Ovary (tissue), 9 donors: ENCODE measurements around the gene TPCN2. TPM values are rescaled to one million over a fixed set of nuclear protein-coding genes. Genes with fewer than 3 reads are reported as not detected.

ENCODE experiments used
- DNase-seq, 5 donors: peaks; one replicate each; pipeline ENCODE4 v3.0.0-alpha.2; 2019 to 2020
- H3K27ac ChIP-seq, 2 donors: fragments of 200-600 bp; one replicate each; pipeline versions ENCODE4 v1.5.1 to v1.8.0; 2019 to 2022
- H3K27me3 ChIP-seq: fragments of 200-600 bp; one replicate; pipeline ENCODE4 v1.8.0; 2022
- H3K36me3 ChIP-seq: fragments of 200-600 bp; sonication (generic); one replicate; pipeline ENCODE4 v1.5.1; 2019
- H3K4me1 ChIP-seq: one replicate; pipeline ENCODE4 v1.8.1; 2013; ENCODE audit warnings: mild to moderate bottlenecking, moderate library complexity; ENCODE audit not compliant: insufficient read depth
- H3K4me3 ChIP-seq: fragments of 200-600 bp; sonication (generic); one replicate; pipeline ENCODE4 v1.5.1; 2017
- H3K9me3 ChIP-seq, 2 donors: fragments of 200-600 bp in 1 of 2; sonication (generic) in 1 of 2; one replicate each; pipeline versions ENCODE4 v1.5.1 to v1.8.1; 2013 to 2019; ENCODE audit warnings: mild to moderate bottlenecking in 1 of 2, moderate library complexity in 1 of 2
- EP300 ChIP-seq: sonication (generic); formaldehyde crosslinking; IDR thresholded peaks from one replicate; pipeline ENCODE4 v1.6.1; 2017; ENCODE audit warnings: antibody characterized with exemption
- POLR2A ChIP-seq: fragments of 450-650 bp; IDR thresholded peaks from one replicate; pipeline ENCODE4 v1.6.1; 2017; ENCODE audit warnings: antibody characterized with exemption, mild to moderate bottlenecking, moderate library complexity
- WGBS, 3 donors: extraction: QIAGEN DNeasy Blood & Tissue Kit in 1 of 3; methylation state at CpG; one replicate each; pipeline versions ENCODE4 v1.1.5 to v1.1.7; 2013 to 2017; 5-methylcytosine and 5-hydroxymethylcytosine counted together
- intact Hi-C, 4 donors: fragments of 100-400 bp; cut with DNase I; formaldehyde crosslinking; loops; one replicate each; pipeline versions ENCODE4 v1.11.0 to v1.15.1; 2022 to 2023
- polyA plus RNA-seq, 2 donors: library from polyadenylated mRNA; stranded (reverse); fragments of 200-250 nt in 1 of 2; fragments of 350-450 nt in 1 of 2; fragmentation: Illumina TruSeq in 1 of 2; extraction: RNeasy Lipid Tissue Mini Kit (QIAGEN cat#74804) in 1 of 2; gene quantifications; one replicate each; pipeline ENCODE4 v1.2.3, GENCODE V29; 2013 to 2014
- total RNA-seq, 7 donors: library from RNA; depleted of rRNA in 2 of 7; stranded (reverse); fragments of >200 nt in 2 of 7; fragmentation: NEBNext Ultra II Directional in 3 of 7; extraction: Animal tissue kit (Norgen Biotek cat#: 25700) in 3 of 7; gene quantifications; one replicate each; pipeline versions ENCODE4 v1.1.0 to v1.2.4, GENCODE V29; 2016 to 2023
- TF ChIP-seq, protein P1 (sequence below), 3 donors: fragments of 450-650 bp in 2 of 3; fragments of 200-600 bp in 1 of 3; IDR thresholded peaks; one replicate each; pipeline versions ENCODE4 v1.5.1 to v1.8.0; 2016 to 2022; ENCODE audit warnings: antibody characterized with exemption in 3 of 3, mild to moderate bottlenecking in 1 of 3
- donor health status: DM: no; HTN: no; CAD: no; lungs with moderate emphysema.
- donor health status: DM: no; HTN: no; CAD: no.
- donor health status: Bipolar disorder and iron deficiency.
- donor health status: DM: yes; HTN: yes; CAD: no.
- donor health status: DM: no; HTN: no; CAD: no.
- donor health status: DM: yes; HTN: yes; CAD: no.

TPCN2 gene
- total and polyA plus RNA-seq, 9 donors, result 6.5 to 35.7 (median 23.3) TPM

DNA sequence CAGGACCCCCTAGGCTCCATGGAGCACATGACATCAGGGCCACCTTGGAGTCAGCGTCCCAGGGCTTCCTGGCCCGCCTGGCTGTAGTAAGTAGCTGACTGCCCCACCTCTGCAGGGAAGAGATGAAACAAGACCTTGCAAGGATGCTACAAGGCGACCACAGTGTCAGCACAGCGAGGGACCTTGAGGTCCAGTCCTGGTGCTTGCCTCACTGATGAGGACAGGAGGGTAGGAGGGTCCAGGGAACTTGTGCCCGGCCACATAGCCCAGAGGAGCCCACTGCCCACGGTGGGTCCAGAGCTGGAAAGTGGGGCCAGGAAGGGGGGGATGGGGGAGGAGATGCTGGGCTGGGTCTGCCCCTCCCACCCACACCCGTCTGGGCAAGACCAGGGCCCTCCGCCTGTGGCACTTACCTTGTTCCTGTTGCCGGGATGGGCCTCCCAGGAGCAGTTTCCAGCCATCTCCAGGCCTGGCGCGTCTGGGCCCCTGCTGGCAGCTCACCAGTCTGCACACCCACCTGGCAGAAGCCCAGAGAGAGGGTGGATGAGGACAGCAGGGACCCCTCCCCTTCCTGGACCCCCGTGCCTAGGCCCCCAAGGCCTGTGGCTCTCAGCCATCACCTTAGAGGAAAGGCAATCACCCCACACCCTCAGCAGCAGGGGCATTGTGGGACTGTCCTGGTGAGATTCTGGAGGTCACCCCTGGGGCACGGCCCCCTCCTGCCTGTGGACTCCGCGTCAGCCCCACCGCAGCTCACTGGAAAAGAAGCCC is 39.1 kb upstream of the TPCN2 start:
- intact Hi-C loops, result loop anchor here (5.0 to 10.0 kb wide), 5 partner anchors 38 to 165 kb away; partner anchors contain the start of genes TPCN2 (in 3 of the 4), CPT1A (in 1 of the 4), IGHMBP2 (in 1 of the 4) and MRPL21 (in 1 of the 4)
- H3K4me3 ChIP-seq, result peak overlapping the region; percentile 67
- peak overlapping the region; percentile 86 to 90 for H3K27ac ChIP-seq
- peaks cover 30% of the 10 kb centered on the region for H3K4me1 ChIP-seq
- no peaks in the 10 kb centered on the region for H3K27me3 ChIP-seq
- H3K9me3 ChIP-seq, result no peaks in the 10 kb centered on the region
- no peaks in the 10 kb centered on the region for H3K36me3 ChIP-seq
- TF ChIP-seq POLR2A, result no peak
- TF ChIP-seq, protein P1, sequence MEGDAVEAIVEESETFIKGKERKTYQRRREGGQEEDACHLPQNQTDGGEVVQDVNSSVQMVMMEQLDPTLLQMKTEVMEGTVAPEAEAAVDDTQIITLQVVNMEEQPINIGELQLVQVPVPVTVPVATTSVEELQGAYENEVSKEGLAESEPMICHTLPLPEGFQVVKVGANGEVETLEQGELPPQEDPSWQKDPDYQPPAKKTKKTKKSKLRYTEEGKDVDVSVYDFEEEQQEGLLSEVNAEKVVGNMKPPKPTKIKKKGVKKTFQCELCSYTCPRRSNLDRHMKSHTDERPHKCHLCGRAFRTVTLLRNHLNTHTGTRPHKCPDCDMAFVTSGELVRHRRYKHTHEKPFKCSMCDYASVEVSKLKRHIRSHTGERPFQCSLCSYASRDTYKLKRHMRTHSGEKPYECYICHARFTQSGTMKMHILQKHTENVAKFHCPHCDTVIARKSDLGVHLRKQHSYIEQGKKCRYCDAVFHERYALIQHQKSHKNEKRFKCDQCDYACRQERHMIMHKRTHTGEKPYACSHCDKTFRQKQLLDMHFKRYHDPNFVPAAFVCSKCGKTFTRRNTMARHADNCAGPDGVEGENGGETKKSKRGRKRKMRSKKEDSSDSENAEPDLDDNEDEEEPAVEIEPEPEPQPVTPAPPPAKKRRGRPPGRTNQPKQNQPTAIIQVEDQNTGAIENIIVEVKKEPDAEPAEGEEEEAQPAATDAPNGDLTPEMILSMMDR (IDR thresholded peaks at IDR 0.05), result no peak
- no peak for TF ChIP-seq EP300
- peak; percentile 32 to 67 (median 62) for DNase-seq
- WGBS, 3 donors, result 48 to 57% (median 53%) methylated on average over 14 to 16 of the region's 16 CpGs

DNA sequence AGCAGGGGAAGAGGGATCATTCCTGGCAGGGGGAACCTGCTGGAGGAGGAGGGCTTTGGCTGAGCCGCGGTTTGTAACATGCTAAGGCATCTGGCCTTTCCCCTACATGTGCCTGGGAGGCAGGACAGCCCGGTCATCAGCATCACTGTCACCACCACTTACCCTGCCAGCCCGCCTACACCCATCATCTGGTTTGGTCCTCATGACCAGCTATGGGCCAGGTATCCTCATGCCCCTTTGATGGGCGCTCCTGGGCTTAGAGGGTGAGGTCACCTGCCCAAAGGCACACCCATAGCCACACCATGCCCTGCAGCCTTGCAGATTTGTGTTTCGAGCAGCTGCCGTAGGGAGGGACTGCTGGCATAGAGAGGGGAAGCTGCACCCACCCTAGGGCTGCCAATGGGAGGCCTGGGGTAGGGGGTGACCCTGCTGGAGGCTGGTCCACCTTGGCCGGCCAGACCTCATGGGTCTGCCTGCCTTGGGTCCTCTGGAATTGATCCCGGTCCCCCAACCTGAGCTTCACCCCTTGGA is 38.3 kb upstream of the TPCN2 start:
- no peaks in the 10 kb centered on the region for H3K27me3 ChIP-seq
- H3K4me3 ChIP-seq, result peak overlapping the region; percentile 67
- H3K27ac ChIP-seq, result peak overlapping the region; percentile 86 to 90
- peak in 2 of 5 donors; percentile 28 to 51 for DNase-seq
- TF ChIP-seq, protein P1 (IDR thresholded peaks at IDR 0.05), result no peak
- no peak for TF ChIP-seq POLR2A
- TF ChIP-seq EP300, result no peak
- no peaks in the 10 kb centered on the region for H3K36me3 ChIP-seq
- peaks cover 38% of the 10 kb centered on the region for H3K4me1 ChIP-seq
- intact Hi-C loops, result loop anchor here (5.0 to 10.0 kb wide), 3 partner anchors 37 to 166 kb away; partner anchors contain the start of genes TPCN2 (in 3 of the 4) and CPT1A (in 1 of the 4)
- WGBS, 3 donors, result 25 to 44% (median 34%) methylated on average over 9 of the region's 9 CpGs
- no peaks in the 10 kb centered on the region for H3K9me3 ChIP-seq

DNA sequence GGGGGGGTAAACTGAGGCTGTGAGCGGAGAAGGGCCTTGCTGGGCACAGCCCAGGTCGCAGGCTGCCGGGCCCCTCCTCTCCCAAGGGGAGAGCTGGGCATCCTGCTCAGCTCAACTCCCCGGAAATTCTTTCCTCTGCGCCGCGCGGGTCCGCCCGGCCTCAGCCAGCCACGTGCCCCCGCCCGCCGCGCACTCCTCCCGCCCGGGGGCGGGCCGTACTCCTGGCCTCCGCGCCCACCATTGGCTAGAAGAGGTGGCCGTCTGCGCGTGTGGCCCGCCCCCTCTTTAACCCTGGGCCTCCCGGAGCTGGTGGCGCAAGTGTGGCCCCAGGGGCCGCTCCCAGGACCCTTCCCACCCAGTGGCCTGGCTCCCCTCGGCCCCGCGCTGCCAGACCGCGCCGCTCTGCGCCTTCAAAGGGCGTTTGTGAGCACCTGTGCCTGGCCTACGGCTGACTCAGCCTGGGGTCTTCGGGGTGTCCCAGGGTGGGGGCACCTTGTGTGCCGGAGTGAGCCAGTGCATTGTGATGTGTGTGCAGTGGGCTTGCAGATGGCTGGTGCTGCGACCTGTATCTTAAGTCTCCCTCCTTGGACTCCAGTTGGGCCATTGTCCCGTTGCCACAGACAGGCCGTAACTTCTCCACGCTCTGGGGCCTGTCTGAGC is 37.6 kb upstream of the TPCN2 start:
- Histone ChIP-seq H3K27me3 (no peaks in the 10 kb centered on the region), H3K4me1 (peaks cover 40% of the 10 kb centered on the region), H3K36me3 (no peaks in the 10 kb centered on the region), H3K9me3 (no peaks in the 10 kb centered on the region), H3K4me3 (peak overlapping the region; percentile 67), H3K27ac (peak overlapping the region; percentile 86 to 90)
- peak; percentile 87 to 93 (median 89) for DNase-seq
- 4 to 5% (median 5%) methylated on average over 26 to 43 of the region's 43 CpGs for WGBS, 3 donors
- TF ChIP-seq POLR2A (no peak), EP300 (no peak)
- TF ChIP-seq, protein P1 (IDR thresholded peaks at IDR 0.05), result no peak
- intact Hi-C loops, result loop anchor here (5.0 to 10.0 kb wide), 3 partner anchors 36 to 166 kb away; partner anchors contain the start of genes TPCN2 (in 3 of the 4) and CPT1A (in 1 of the 4)

DNA sequence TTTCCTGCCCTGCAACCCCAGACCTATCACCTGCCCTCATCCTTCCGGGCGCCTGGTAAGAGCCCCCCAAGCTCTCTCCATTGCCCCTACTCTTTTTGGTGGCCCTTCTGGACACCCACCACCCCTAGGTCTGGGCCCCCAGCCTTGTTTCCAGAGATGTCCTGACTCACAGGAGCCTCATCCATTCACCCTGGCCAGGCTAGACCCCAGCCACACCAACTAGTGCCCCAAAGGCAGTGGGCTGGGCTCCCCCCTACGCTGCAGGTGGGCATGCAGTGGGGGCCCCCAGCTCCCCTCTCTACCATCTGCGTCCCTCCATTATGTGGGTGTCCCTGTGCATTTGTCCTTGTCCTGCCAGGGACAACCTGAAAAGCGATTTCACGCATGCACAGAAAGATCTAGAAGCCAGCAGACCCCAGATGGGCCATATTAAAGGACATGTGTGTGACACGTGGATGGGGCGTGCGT is 37.1 kb upstream of the TPCN2 start:
- H3K27ac ChIP-seq, result peak overlapping the region; percentile 86 to 90
- WGBS, 3 donors, result 32 to 35% (median 33%) methylated on average over 9 of the region's 9 CpGs
- H3K27me3 ChIP-seq, result no peaks in the 10 kb centered on the region
- H3K36me3 ChIP-seq, result no peaks in the 10 kb centered on the region
- peak overlapping the region; percentile 67 for H3K4me3 ChIP-seq
- H3K9me3 ChIP-seq, result no peaks in the 10 kb centered on the region
- DNase-seq, result peak in 3 of 5 donors; percentile 47 to 54 (median 47)
- TF ChIP-seq, protein P1 (IDR thresholded peaks at IDR 0.05), result no peak
- no peak for TF ChIP-seq POLR2A
- TF ChIP-seq EP300, result no peak
- intact Hi-C loops, result loop anchor here (2.0 to 10.0 kb wide), 4 partner anchors 36 to 167 kb away; partner anchors contain the start of genes TPCN2 (in 4 of the 4) and CPT1A (in 1 of the 4)
- H3K4me1 ChIP-seq, result peaks cover 40% of the 10 kb centered on the region
